ENCODE measurements around the gene SLC16A2. TPM values are rescaled to one million over a fixed set of nuclear protein-coding genes. Genes with fewer than 3 reads are reported as not detected.

Gene SLC16A2
- total RNA-seq, 1 experiment from 2014 or later = 0.32 TPM

- no peaks in the 10 kb centered on the region for H3K9me2 ChIP-seq (ENCODE audit: insufficient read depth)
- H3K9me3 ChIP-seq (ENCODE audit: control insufficient read depth in 1 of 2, insufficient read depth in 1 of 2, low read depth in 1 of 2, low read length in 2 of 2) = no peaks in the 10 kb centered on the region
- H3K4me1 ChIP-seq (ENCODE audit: control insufficient read depth in 1 of 2, insufficient read depth in 2 of 2, low read length in 2 of 2) = peaks cover 0 to 6% of the 10 kb centered on the region in 2 experiments; a peak in 1 of 4 replicates
- H2AFZ ChIP-seq (ENCODE audit: low read depth, low read length, poor library complexity, severe bottlenecking) = no peak overlapping the region
- no peaks in the 10 kb centered on the region for H3K27me3 ChIP-seq (ENCODE audit: insufficient read depth, low read length)
- TF ChIP-seq ZNF274 (IDR thresholded peaks at IDR 0.05; ENCODE audit: low read depth, low read length) (no peak), POLR2AphosphoS5 (IDR thresholded peaks at IDR 0.05; ENCODE audit: low read depth, low read length) (no peak), CTCF (IDR thresholded peaks at IDR 0.05 in 2 of 3, conservative IDR thresholded peaks at IDR 0.05 in 1 of 3; ENCODE audit: borderline replicate concordance in 1 of 3, insufficient read depth in 1 of 3, low read depth in 2 of 3, low read length in 2 of 3) (no peak)
- TF ChIP-seq, protein P1, sequence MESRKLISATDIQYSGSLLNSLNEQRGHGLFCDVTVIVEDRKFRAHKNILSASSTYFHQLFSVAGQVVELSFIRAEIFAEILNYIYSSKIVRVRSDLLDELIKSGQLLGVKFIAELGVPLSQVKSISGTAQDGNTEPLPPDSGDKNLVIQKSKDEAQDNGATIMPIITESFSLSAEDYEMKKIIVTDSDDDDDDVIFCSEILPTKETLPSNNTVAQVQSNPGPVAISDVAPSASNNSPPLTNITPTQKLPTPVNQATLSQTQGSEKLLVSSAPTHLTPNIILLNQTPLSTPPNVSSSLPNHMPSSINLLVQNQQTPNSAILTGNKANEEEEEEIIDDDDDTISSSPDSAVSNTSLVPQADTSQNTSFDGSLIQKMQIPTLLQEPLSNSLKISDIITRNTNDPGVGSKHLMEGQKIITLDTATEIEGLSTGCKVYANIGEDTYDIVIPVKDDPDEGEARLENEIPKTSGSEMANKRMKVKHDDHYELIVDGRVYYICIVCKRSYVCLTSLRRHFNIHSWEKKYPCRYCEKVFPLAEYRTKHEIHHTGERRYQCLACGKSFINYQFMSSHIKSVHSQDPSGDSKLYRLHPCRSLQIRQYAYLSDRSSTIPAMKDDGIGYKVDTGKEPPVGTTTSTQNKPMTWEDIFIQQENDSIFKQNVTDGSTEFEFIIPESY (IDR thresholded peaks at IDR 0.05; ENCODE audit: extremely low read depth, insufficient replicate concordance, low read length) = no peak
- DNase-seq (ENCODE audit: low read depth, low spot score) (no peak), ATAC-seq (no peak)
- no TSS peak for BruUV-seq (replicated peaks)
- ChIA-PET CTCF (no interaction called here), RAD21 (ENCODE audit: low non-redundant PET in 1 of 2, low total read pairs in 2 of 2, uncharacterized antibody in 2 of 2, unreplicated experiment in 2 of 2) (no interaction called here), POLR2A (no interaction called here)
- H3K36me3 ChIP-seq (ENCODE audit: control insufficient read depth in 1 of 2, insufficient read depth in 2 of 2, low read length in 2 of 2) = no peaks in the 10 kb centered on the region
- H3K79me2 ChIP-seq (ENCODE audit: insufficient read depth, low read length) = no peaks in the 10 kb centered on the region
- no peak overlapping the region for H3K4me3 ChIP-seq (replicated peaks in 1 of 2; ENCODE audit: low read depth in 1 of 2, low read length in 2 of 2)
- H3K4me2 ChIP-seq (ENCODE audit: low read length) = no peak overlapping the region
- intact Hi-C loops (cut with micrococcal nuclease) = no loop called here
- H4K20me1 ChIP-seq (ENCODE audit: insufficient read depth) = no peaks in the 10 kb centered on the region
- no peak overlapping the region for H3K27ac ChIP-seq (ENCODE audit: low read depth, low read length)
- H3K9ac ChIP-seq (ENCODE audit: low read length) = no peak overlapping the region
Observed at GRCh38 chrX:74423289-74423998, 2.2 kb downstream of the SLC16A2 start.

Measured in HCT116 (cell line).